Measurements from ENCODE around the gene USP32.

GRCh38 chr17:60395508-60396065 lies 3.7 kb upstream of the USP32 start:
- no peak for TF ChIP-seq ZNF274 (IDR thresholded peaks at IDR 0.05; ENCODE audit: low read depth, low read length)
- TF ChIP-seq YY1 (IDR thresholded peaks at IDR 0.05; ENCODE audit: insufficient read depth, insufficient read length), result no peak
- no peak for TF ChIP-seq SUZ12 (IDR thresholded peaks at IDR 0.05; ENCODE audit: extremely low read depth, insufficient read depth, insufficient read length)
